Fibroblast of pulmonary artery (primary cell): ENCODE data around the gene GPATCH1.

ENCODE experiments used
- DNase-seq: peaks from one replicate; pipeline ENCODE4 v3.0.0-alpha.2; 2010; ENCODE audit warnings: low read depth
- H3K4me3 ChIP-seq: replicated peaks from 2 replicates; pipeline ENCODE4 v1.5.1; 2011; ENCODE audit warnings: low read depth, mild to moderate bottlenecking, control low read depth, low read length, moderate library complexity
- TF ChIP-seq, protein P1 (sequence below): IDR thresholded peaks from 2 replicates; pipeline ENCODE4 v1.5.1; 2011; ENCODE audit warnings: mild to moderate bottlenecking, control low read depth, low read length, inconsistent platforms; ENCODE audit errors: missing control alignments

Gene GPATCH1

DNA sequence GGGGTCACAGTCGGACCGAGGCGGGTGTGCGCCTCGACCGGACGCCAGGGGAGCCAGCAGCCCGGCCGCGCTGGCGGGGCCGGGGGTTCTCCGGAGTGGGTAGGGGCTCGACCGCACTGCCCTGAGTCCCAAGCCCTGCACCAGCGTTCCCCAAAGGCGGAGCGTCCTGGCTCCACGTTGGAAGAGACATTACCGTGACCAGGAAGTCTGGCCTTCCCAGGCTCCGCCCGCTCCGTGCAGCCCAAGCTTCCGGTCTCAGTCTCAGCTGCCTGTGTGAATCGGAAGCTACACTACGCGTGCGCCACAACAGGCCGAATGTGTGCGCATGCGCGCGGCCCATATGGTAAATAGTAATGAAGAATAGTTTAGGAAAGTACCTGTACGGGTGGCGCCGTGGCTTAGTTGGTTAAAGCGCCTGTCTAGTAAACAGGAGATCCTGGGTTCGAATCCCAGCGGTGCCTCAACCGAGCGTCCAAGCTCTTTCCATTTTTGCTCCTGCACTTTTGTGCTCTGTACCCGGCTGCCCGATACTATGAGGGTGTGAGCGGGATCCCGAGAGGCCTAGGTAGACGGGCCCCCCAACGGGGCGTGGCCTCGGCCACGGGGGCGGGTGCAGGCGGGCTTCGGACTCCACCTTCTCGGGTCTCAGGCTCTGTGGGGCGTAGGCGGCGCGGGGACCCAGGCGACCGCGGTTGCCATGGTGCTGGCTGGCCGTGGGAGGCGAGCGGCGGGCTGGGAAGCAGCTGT lies 95.9 kb downstream of the GPATCH1 start:
- TF ChIP-seq, protein P1, sequence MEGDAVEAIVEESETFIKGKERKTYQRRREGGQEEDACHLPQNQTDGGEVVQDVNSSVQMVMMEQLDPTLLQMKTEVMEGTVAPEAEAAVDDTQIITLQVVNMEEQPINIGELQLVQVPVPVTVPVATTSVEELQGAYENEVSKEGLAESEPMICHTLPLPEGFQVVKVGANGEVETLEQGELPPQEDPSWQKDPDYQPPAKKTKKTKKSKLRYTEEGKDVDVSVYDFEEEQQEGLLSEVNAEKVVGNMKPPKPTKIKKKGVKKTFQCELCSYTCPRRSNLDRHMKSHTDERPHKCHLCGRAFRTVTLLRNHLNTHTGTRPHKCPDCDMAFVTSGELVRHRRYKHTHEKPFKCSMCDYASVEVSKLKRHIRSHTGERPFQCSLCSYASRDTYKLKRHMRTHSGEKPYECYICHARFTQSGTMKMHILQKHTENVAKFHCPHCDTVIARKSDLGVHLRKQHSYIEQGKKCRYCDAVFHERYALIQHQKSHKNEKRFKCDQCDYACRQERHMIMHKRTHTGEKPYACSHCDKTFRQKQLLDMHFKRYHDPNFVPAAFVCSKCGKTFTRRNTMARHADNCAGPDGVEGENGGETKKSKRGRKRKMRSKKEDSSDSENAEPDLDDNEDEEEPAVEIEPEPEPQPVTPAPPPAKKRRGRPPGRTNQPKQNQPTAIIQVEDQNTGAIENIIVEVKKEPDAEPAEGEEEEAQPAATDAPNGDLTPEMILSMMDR: no peak
- H3K4me3 ChIP-seq: peak overlapping the region; percentile 84
- peak; percentile 99 for DNase-seq

DNA sequence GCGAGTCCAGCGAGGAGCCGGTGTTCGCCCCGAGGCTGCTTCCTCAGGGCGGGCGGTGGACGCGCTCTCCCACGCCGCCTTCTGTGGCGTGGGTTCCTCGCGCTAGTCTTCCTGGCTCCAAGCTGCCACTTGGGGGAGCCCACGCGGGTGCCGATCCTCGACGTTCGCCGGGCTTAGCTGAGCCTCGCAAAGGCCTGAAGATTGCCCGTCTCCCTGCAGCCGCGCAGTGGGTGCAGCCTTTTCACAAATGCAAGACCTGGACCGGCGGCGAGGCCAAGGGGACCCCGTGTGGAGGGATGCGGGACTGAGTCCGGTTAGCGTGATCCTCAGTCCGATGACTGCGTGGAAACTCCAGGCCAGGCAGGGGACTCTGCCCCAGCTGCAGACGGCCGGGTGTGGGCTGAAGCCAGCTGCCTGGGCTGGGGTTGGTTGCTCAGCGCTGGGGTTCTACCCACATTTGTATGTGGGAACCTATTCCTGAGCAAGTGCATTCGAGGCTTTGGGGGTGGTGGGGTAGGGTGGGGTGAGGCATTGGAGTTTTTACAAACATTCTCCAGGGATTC lies 96.5 kb downstream of the GPATCH1 start:
- no peak for DNase-seq
- peak overlapping the region; percentile 84 for H3K4me3 ChIP-seq
- TF ChIP-seq, protein P1: peak; percentile 39
